NCI-H2029 treated with DMSO at 0.1 percent for 48 hours (cell line): ENCODE data around the gene OR51T1.
A peak's percentile ranks its signal among the peaks of the same experiment; 100 is the strongest.
"Not testable (repeated sequence)": the region's sequence is repeated elsewhere in the genome, so short reads cannot be mapped to it uniquely, and the experiment has no call there.

Experiments used
- DNase-seq: peaks from one replicate; lab custom pipeline; 2025; lab: John Stamatoyannopoulos, UW

Gene OR51T1

DNA sequence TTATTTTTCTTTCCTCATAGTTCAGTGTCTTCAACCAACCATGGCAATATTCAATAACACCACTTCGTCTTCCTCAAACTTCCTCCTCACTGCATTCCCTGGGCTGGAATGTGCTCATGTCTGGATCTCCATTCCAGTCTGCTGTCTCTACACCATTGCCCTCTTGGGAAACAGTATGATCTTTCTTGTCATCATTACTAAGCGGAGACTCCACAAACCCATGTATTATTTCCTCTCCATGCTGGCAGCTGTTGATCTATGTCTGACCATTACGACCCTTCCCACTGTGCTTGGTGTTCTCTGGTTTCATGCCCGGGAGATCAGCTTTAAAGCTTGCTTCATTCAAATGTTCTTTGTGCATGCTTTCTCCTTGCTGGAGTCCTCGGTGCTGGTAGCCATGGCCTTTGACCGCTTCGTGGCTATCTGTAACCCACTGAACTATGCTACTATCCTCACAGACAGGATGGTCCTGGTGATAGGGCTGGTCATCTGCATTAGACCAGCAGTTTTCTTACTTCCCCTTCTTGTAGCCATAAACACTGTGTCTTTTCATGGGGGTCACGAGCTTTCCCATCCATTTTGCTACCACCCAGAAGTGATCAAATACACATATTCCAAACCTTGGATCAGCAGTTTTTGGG lies at the start of gene OR51T1:
TSS of gene OR51T1 (plus strand) at position 41 of the 641 bp plus-strand sequence. CDS start at position 41, 0 bp downstream.
- DNase-seq, result peak; percentile 48

DNA sequence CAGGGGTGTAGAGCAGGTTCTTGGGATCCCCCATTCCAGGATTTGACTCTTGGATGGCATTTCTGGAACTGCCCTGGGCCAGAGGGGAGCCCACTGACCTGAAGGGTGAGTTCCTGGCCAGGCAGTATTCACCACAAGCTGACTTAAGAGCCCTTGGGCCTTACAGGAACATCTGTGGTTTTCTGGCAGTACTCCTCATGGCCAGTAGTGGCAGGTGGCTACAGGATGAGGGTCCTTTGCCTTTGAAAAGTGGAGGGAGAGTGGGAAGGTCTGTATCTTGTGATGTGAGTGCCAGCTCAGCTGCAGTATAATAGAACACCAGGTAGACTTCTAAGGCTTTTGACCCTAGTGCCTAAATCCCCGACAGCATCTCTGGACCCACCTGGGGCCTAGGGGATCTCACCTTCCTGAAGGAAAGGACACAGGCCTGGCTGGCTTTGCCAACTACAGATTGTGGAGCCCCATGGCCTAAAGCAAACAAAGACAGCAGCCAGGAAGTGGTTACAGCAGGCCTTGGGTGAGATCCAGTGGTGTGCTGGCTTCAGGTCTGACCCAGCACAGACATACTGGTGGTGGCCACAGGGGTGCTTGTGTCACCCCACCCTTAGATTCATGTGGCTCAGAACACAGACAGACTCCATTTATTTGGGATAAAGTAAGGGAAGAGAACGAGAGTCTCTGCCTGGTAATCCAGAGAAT lies 41.7 kb upstream of the OR51T1 start:
- peak; percentile 94 for DNase-seq

DNA sequence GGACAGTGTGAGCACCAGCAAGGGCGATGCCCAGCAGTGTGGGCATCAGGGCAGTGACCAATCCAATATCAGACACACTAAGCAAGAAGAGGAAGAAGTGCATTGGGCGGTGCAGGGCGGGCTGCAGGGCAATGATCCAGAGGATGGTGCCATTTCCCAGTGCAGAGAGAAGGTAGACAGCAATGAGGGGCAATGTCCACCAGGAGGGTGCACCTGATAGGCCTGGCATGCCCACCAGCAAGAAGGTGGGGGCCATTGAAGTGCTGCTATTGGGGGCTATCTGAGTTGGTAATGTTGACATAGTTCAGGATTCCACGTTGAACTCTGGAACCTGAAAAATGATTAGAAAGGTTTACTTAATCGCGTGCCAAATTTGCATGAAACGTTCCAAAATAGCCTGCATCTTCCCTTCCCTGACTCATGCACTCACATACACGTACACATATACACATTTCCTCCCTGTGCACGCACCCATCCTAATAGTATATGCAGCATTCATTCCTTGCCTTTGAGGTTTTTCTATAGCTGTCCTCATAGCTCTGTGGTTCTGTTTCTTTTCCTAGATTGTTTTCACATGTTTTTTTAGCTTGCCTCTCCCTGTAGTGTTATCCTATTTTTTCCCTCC lies 32.7 kb upstream of the OR51T1 start, which contains the start of gene OR51S1:
TSS of gene OR51S1 (minus strand) at position 301 of the 625 bp plus-strand sequence. CDS start at position 301, 0 bp downstream.
- DNase-seq, result no peak

- DNase-seq, result no peak
Observed at GRCh38 chr11:4851033-4851432, 30.7 kb upstream of the OR51T1 start.

GRCh38 chr11:4854286-4854685 lies 27.4 kb upstream of the OR51T1 start:
- DNase-seq, result not testable (repeated sequence)

- DNase-seq, result no peak
Observed at GRCh38 chr11:4862447-4863236, 19.1 kb upstream of the OR51T1 start.

- DNase-seq, result no peak
Observed at GRCh38 chr11:4863876-4864275, 17.8 kb upstream of the OR51T1 start.

GRCh38 chr11:4865855-4866254 lies 15.8 kb upstream of the OR51T1 start:
- DNase-seq, result no peak

DNA sequence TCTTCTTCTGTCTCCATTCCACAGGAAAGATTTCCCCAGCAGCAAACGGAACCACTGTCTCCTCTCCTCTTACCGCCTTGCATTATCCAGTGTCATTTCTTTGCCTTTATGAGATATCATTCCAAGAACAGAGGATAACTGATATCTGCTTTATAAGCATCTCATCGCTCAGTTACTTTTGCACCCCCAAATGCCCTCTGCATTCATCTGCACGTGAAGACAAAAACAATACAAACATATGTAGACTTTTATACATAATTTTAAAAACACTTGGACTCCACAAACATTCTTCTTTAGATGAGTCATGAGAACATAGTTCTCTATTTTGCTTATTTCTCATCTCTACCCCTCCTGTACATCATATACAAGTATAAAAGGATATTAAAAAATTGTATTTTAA lies 512 bp upstream of the OR51T1 start:
- no peak for DNase-seq

- peak; percentile 77 for DNase-seq
Observed at GRCh38 chr11:4882543-4882942, 843 bp downstream of the OR51T1 start.

DNA sequence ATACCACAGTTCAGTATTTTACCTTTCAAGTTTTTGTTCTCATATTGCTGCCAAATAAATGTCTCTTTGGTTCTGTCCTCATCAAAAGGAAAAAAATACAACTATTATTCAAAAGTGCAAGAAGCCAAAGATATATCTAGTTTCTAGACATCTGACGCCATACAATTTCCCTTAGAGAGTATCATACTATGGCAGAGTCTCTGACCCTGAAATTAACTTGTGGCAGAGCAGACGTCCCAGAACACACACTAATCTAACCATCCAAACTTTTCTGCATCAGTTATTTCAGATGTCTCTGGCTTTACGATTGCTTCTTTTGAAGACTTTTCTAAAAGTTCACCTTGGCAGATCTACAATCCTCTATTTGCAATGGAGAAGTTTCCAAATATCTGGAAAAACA lies 2.7 kb downstream of the OR51T1 start:
- no peak for DNase-seq

DNA sequence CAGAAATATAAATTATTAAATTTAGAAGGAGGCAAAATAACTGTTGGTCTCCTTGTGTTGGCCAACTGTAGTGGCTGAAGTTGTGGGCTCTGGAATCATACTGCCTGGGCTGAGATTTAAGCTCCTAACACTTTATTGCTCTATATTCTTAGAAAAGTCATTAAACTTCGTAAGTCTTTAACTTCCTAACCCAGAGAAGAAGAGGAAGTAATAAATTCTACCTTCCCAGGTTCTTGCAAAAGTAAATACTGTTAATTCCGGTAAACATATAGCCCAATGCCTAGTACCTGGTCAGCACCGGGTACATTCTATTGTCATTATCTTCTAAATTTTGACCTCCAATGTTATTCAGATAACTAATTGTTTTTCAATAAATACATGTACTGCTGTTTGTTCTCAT lies 4.5 kb downstream of the OR51T1 start:
- DNase-seq, result no peak

GRCh38 chr11:4887591-4887990 lies 5.9 kb downstream of the OR51T1 start:
- no peak for DNase-seq

DNA sequence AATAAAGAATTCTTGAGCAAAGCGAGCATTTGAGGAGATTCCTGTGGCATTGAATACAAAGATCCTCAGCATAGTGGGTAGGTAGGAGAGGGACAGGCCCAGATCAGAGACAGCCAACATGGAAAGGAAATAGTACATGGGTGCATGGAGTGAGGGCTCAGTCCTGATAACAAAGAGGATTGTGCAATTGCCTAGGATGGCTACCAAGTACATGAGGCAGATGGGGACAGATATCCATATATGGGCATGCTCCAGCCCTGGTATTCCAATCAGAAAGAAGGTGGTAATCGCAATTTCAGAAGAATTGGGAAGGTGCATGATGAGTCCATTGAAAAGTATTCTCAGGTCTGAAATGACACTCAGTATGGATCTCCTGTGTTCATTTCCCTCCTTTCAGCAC lies 8.6 kb downstream of the OR51T1 start:
- DNase-seq, result no peak

DNA sequence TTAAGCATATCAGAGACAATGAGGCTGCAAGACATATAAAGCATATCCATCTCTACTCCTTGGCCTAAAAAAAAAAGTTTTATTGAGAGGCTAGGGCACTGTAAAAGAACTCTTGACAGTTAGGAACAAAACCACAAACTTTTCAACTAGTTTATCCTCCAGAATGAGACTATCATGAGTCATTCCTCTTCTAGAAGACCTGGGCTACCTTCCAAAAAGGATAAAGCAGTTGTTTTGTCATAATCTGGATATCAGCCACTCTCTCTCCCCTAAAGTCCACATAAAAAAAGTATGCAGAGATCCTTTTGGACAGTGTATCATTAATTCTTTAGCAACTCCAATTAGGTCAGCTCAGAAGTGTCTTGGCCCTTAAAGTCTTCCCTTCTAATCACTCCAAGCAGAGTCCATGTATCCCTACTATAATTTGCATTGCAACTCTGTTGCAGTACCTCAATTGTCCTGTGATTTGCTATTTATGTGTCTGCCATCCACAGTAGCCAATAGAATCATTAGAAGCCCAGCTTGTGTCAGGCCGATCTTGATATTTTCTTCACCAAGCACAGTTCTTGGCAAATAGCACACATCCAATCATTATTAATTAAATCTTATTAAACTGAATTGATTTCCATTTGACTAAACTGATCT lies 10.4 kb downstream of the OR51T1 start:
- no peak for DNase-seq

GRCh38 chr11:4903484-4903883 lies 21.8 kb downstream of the OR51T1 start, which contains the start of gene OR51A7:
OR51A7 (plus strand) TSS chr11:4903783; CDS start chr11:4907370, 3,587 bp downstream.
- no peak for DNase-seq

GRCh38 chr11:4916581-4916980 lies 34.9 kb downstream of the OR51T1 start:
- DNase-seq, result no peak

GRCh38 chr11:4919250-4919649 lies 37.5 kb downstream of the OR51T1 start, which contains the start of gene OR51G2:
OR51G2 (minus strand) TSS chr11:4919350; CDS start chr11:4915663, 3,687 bp downstream.
- DNase-seq, result no peak

DNA sequence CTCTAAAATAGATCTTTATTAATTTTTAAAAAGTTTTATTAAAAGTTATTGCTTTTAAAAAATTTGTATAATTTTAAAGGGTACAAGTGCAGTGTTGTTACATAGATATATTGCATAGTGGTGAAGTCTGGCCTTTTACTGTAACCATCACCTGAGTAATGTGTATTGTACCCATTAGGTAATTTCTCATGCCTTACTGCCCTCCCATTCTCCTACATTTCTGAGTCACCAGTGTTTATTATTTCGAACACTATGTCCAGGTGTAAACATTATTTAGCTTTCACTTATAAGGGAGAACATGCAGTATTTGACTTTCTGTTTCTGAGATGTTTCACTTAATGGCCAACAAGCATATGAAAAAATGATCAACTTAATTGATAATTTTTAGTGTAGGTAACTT lies 40.1 kb downstream of the OR51T1 start:
- DNase-seq, result no peak

- no peak for DNase-seq
Observed at GRCh38 chr11:4922304-4922703, 40.6 kb downstream of the OR51T1 start.

DNA sequence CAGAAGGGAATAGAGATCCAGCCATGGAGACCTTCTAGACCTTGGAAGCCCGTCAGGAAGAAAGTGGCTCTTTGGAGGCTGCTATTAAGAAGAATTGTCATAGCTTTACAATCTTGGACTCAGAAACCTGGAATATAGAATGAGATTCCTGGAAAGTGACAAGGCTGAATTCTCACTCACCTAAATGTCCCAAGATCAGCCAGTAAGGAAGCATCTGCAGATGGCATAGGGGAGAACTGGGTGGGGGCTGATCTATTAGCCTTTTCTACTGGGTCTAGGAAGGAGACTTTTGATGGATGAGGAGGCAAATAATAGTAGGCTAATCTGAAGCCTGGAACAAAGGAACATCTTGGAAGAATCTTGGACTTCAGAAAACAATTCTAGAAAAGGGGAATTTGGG lies 42.5 kb downstream of the OR51T1 start, which contains the start of gene OR51G1:
TSS of gene OR51G1 (minus strand) at position 101 of the 400 bp plus-strand sequence. CDS start at position 101, 0 bp downstream.
- DNase-seq, result no peak
